GM19328 (cell line): ENCODE measurements around the gene HAUS5.
A peak's percentile ranks its signal among the peaks of the same experiment; 100 is the strongest.

Source experiments
- ATAC-seq: cut with Tn5 transposase; IDR thresholded peaks from one replicate; pipeline ENCODE4 v1.9.1; 2021; ENCODE audit warnings: mild to moderate bottlenecking, moderate library complexity; ENCODE audit not compliant: unreplicated experiment

HAUS5 gene

DNA sequence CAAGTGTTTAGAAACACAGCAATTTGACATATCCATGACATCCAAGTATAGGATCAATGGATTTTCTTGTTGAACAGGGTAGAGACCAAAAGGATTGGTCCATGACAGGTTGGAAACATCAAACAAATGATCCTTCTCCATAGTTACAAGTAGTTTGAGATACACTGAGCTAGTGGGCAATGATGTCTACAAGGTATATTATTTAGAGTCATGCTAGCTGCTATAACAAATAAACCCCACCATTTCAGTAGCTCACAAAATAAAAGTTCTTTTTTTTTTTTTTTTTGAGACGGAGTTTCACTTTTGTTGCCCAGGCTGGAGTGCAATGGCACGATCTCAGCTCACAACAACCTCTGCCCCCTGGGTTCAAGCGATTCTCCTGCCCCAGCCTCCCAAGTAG, 4.9 kb upstream of the HAUS5 start:
- ATAC-seq, result no peak

GRCh38 chr19:35608251-35608650, 4.3 kb upstream of the HAUS5 start:
- ATAC-seq, result no peak

- ATAC-seq, result no peak
These were observed 2.6 kb upstream of the HAUS5 start for GRCh38 chr19:35609851-35610353.

DNA sequence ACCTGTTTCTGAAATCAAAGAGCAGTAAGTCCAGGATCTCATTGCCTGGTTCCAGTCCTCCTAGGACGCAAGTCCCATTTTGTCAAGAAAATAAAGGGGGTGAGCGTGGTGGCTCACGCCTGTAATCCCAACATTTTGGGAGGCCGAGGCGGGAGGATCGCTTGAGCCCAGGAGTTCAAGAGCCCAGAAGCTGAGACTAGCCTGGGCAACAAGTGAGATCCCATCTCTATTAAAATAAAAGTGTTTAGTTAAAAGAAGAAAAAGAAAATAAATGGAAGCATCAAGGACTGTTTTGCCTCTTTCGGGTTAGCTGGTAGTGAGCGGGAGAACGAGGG, 344 bp upstream of the HAUS5 start:
- ATAC-seq, result no peak

GRCh38 chr19:35613574-35613973, 1.0 kb downstream of the HAUS5 start:
- ATAC-seq, result no peak

DNA sequence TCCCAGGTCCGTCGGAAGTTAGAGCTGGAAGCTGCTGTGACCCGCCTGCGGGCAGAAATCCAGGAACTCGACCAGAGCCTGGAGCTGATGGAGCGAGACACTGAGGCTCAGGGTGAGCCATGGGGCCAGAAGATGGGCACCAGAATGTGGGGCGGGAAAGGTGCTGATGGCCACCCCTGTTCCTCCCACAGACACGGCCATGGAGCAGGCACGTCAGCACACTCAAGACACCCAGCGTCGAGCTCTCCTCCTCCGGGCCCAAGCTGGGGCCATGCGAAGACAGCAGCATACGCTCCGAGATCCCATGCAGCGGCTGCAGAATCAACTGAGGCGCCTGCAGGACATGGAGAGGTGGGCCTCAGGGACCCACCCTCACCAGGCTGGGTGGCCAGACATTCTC, 2.5 kb downstream of the HAUS5 start:
- no peak for ATAC-seq

DNA sequence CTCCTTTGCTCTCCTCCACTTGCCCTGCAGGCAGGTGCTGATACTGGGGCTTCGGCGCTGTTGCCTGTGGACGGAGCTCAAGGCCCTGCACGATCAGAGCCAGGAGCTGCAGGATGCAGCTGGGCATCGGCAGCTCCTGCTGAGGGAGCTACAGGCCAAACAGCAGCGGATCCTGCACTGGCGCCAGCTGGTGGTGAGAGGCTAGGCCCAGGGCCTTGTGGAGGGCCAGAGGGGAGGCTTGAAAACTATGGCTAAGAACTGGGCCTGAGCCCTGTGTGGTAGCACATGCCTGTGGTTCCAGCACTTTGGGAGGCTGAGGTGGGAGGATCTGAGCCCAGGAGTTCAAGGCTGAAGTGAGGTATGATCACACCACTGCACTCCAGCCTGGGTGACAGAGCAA, 6.3 kb downstream of the HAUS5 start:
- no peak for ATAC-seq

- ATAC-seq, result no peak
These were observed 6.9 kb downstream of the HAUS5 start for GRCh38 chr19:35619290-35619923.

GRCh38 chr19:35620001-35620400, 7.5 kb downstream of the HAUS5 start:
- ATAC-seq, result no peak

DNA sequence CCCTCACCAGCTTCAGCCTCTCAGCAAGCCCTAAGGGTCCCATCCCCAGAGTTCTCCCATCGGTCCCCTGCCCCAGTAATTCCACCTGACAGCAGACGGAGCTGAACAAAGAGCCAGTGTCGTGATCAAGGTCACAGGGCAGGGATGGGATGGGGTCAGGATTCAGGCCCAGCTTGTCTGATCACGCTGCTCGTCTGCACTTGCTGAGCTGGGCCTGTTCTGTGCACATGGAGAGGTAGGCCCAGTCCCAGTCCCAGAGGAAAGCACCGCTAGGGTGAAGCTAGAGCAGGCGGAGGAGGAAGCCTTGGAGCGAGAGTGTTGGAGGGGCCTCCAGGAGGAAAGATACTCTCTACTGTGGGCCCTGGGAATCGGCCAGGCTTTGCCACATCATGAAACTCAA, 9.2 kb downstream of the HAUS5 start:
- no peak for ATAC-seq

DNA sequence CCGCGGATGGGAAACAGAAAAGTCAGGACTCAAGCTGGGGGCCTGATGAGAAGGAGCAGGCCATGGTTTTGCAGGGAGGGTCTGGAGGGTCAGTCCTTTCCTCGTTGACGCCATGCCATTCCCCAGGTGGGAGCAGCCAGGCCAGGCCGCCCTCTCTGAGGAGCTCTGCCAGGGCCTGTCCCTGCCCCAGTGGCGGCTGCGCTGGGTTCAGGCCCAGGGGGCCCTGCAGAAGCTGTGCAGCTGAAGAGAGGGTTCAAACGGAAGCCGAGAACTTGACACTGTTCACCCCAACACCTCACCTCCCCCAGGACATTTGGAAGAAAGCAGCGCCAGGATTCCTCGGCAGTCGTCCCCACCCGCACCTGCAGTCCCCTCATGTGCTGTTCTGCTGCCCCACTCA, 10.2 kb downstream of the HAUS5 start:
- ATAC-seq, result no peak

DNA sequence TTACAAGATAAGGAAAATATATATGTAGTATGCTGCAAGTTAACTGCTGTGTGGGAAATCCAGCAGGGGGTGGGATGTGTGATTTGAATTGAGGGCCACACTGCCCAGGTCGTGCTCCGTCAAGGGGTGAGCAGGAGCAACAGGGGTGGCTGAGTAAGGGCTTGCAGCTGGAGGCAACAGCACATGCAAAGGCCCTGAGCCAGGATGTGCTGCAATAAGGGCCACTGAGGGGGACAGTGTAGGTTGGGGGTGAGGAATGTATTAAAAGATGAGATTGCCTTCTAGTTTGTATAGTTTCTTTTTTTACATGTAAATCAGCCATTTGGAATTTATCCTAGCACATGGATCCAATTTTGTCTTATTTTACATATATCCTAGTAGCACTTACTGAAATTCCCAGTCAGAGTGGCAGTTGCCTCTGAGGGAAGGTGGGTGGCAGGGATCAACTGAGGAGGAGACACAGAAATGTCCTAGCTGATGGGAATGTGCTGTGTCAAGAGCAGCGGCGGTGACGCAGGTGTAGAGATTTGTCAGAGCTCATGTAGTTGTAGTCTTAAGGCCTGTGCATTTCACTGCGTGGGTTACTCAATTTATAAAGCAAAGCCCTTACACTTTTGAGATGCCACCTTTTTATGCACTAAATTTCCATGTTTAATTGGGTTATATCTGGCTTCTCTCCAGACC, 10.9 kb downstream of the HAUS5 start:
- no peak for ATAC-seq

DNA sequence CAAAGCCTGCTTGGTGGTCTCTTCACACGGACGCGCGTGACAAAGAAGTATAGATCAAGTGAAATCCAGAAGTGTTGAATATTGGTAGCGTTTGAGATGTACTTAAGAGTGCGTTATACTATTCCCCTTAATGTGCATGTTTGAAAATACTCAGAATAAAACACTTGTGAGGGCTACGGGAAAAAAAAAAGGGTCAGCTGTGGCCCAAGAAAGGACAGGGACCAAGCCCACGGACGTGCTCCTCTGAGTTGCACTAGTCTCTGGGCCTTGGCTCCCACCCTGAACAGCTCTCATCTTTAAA, 15.7 kb downstream of the HAUS5 start:
- no peak for ATAC-seq

GRCh38 chr19:35628565-35629331, 16.2 kb downstream of the HAUS5 start, which contains the start of gene RBM42:
Gene RBM42 (plus strand): TSS chr19:35629036. CDS start chr19:35629154, 118 bp downstream.
- peak; percentile 95 for ATAC-seq

- no peak for ATAC-seq
These were observed 16.7 kb downstream of the HAUS5 start for GRCh38 chr19:35629332-35629633.

DNA sequence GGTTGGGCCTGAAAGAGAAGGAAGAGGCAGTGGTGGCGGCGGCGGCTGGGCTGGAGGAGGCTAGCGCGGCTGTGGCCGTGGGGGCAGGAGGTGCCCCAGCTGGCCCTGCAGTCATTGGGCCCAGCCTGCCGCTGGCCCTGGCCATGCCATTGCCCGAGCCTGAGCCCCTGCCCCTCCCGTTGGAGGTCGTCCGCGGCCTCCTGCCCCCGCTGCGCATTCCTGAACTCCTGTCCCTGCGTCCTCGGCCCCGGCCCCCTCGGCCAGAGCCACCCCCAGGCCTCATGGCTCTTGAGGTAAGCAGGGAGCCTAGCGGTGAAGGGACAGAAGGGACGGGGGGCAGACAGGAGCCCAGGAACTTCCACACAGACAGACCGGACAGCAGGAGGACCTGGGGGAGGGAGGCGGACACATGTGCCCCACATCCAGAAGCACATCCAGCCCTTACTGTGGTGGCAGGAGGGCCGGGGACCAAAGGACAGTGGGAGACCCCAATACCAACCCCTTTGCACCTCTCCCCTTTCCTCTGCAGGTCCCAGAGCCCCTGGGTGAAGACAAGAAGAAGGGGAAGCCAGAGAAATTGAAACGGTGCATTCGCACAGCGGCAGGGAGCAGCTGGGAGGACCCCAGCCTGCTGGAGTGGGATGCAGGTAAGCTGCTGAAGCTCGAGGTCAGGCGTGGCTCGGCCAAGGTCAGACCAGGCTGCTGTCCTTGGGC, 21.3 kb downstream of the HAUS5 start:
- ATAC-seq, result no peak

- ATAC-seq, result no peak
These were observed 24.1 kb downstream of the HAUS5 start for GRCh38 chr19:35636651-35637050.

GRCh38 chr19:35637165-35637564, 24.6 kb downstream of the HAUS5 start:
- no peak for ATAC-seq

GRCh38 chr19:35639321-35639639, 26.7 kb downstream of the HAUS5 start:
- ATAC-seq, result no peak

DNA sequence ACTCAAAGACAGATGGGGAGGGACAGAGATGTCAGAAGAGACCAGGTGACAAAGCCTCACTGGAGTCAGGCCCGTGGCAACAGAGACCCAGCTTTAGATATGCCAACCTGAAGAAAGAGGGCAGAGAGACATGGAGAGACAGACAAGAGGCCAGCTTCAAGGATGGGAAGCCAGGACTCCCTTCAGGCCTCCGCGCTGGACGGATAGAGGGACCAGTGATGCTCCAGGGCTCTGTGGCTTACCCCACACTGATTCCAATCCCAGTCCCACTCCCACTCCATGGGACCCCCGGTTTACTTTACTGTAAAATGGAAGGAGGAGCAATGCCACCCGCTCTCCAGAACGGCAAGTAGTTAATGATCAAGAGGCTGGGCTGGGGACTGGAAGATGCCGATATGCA, 27.3 kb downstream of the HAUS5 start:
- no peak for ATAC-seq

- ATAC-seq, result no peak
These were observed 29.1 kb downstream of the HAUS5 start, which contains the start of gene ETV2 for GRCh38 chr19:35641515-35642151. Gene ETV2 (plus strand): TSS chr19:35641745. CDS start chr19:35642461, 716 bp downstream.
